Mesendoderm (in vitro differentiated cells): ENCODE results near the gene TPST2.

Experiments
- DNase-seq: peaks from one replicate; pipeline ENCODE4 v3.0.0; 2013
- H2AK5ac ChIP-seq: 2 replicates; pipeline ENCODE4 v1.6.1; 2013; ENCODE audit warnings: low read length, inconsistent platforms
- H2BK120ac ChIP-seq: 2 replicates; pipeline ENCODE4 v1.6.1; 2013; ENCODE audit warnings: low read depth, mild to moderate bottlenecking, low read length, moderate library complexity, mixed read lengths
- H2BK15ac ChIP-seq: replicated peaks from 2 replicates; pipeline ENCODE4 v1.6.1; 2013; ENCODE audit warnings: low read depth, mild to moderate bottlenecking, moderate library complexity
- H2BK5ac ChIP-seq: 2 replicates; pipeline ENCODE4 v1.6.1; 2013; ENCODE audit warnings: low read length, inconsistent platforms
- H3K18ac ChIP-seq: 2 replicates; pipeline ENCODE4 v1.6.1; 2013; ENCODE audit warnings: mild to moderate bottlenecking, low read length, mixed read lengths
- H3K23ac ChIP-seq: one replicate; pipeline ENCODE4 v1.6.1; 2013; ENCODE audit warnings: low read length
- H3K27ac ChIP-seq: 2 replicates; pipeline ENCODE4 v1.5.1; 2013; ENCODE audit warnings: low read depth, mild to moderate bottlenecking, inconsistent platforms, low read length, moderate library complexity
- H3K27me3 ChIP-seq: 2 replicates; pipeline ENCODE4 v1.6.1; 2013; ENCODE audit warnings: low read length, control low read depth, mild to moderate bottlenecking, inconsistent platforms; ENCODE audit not compliant: insufficient read depth, poor library complexity
- H3K36me3 ChIP-seq: 2 replicates; pipeline ENCODE4 v1.6.1; 2013; ENCODE audit warnings: low read length, inconsistent platforms; ENCODE audit not compliant: control insufficient read depth, insufficient read depth
- H3K4ac ChIP-seq: one replicate; pipeline ENCODE4 v1.6.1; 2013; ENCODE audit warnings: low read depth, mild to moderate bottlenecking, low read length, moderate library complexity
- H3K4me1 ChIP-seq: 2 replicates; pipeline ENCODE4 v1.6.1; 2013; ENCODE audit warnings: low read depth, low read length, inconsistent platforms; ENCODE audit not compliant: control insufficient read depth
- H3K4me2 ChIP-seq: 2 replicates; pipeline ENCODE4 v1.6.1; 2013; ENCODE audit warnings: low read length
- H3K4me3 ChIP-seq: 2 replicates; pipeline ENCODE4 v1.5.1; 2013; ENCODE audit warnings: mild to moderate bottlenecking, low read length
- H3K56ac ChIP-seq: one replicate; pipeline ENCODE4 v1.6.1; 2013; ENCODE audit warnings: low read length
- H3K79me1 ChIP-seq: 2 replicates; pipeline ENCODE4 v1.6.1; 2013; ENCODE audit warnings: low read length, inconsistent platforms
- H3K79me2 ChIP-seq: 2 replicates; pipeline ENCODE4 v1.6.1; 2013; ENCODE audit warnings: mild to moderate bottlenecking, low read length; ENCODE audit not compliant: control insufficient read depth, insufficient read depth
- H3K9ac ChIP-seq: 2 replicates; pipeline ENCODE4 v1.6.1; 2013; ENCODE audit warnings: low read length, inconsistent platforms
- H4K5ac ChIP-seq: one replicate; pipeline ENCODE4 v1.6.1; 2013; ENCODE audit warnings: low read length
- H4K8ac ChIP-seq: one replicate; pipeline ENCODE4 v1.6.1; 2013; ENCODE audit warnings: low read depth, mild to moderate bottlenecking, control low read depth, low read length, moderate library complexity
- WGBS: extraction: QIAGEN DNeasy Blood & Tissue Kit; methylation state at CpG from one replicate; pipeline ENCODE4 v1.1.7; 2013; ENCODE audit warnings: low lambda C conversion rate, missing lambda C conversion rate; ENCODE audit not compliant: insufficient coverage; ENCODE audit errors: extremely low coverage; 5-methylcytosine and 5-hydroxymethylcytosine counted together

Gene TPST2

DNA sequence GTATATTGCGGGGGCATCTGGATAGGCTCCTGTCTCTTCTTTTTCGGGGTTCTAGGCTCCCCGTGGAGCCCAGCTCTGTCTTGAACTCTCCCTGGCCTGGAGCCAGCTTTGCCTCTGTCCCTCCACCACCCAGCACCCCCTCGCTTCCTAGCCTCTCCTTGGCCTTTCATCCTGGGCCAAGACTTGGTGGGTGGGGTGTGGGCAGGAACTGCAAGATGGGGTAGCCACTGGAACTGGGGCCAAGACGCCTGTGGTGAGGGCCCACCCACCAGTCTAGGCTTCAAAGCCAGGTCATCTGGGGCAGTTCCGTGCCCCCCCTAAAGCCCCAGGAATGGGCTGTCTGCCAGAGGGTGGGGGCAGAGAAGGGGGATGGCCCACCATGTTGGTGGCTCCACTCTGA lies 29.6 kb upstream of the TPST2 start:
- Histone ChIP-seq H3K23ac (no peak overlapping the region), H2AK5ac (peak overlapping the region; percentile 35), H2BK5ac (peak overlapping the region; percentile 77), H3K4me3 (no peak overlapping the region), H3K27ac (no peak overlapping the region), H2BK120ac (no peak overlapping the region), H3K36me3 (no peaks in the 10 kb centered on the region), H2BK15ac (no peak overlapping the region), H3K27me3 (no peaks in the 10 kb centered on the region), H3K4ac (peak overlapping the region; percentile 67), H3K79me1 (no peaks in the 10 kb centered on the region), H3K9ac (no peak overlapping the region), H3K4me2 (no peak overlapping the region), H3K18ac (no peak overlapping the region), H3K4me1 (peaks cover 22% of the 10 kb centered on the region), H3K56ac (peak overlapping the region; percentile 49), H4K8ac (no peak overlapping the region), H3K79me2 (no peaks in the 10 kb centered on the region), H4K5ac (no peak overlapping the region)
- no CpG with 5 or more reads among the region's 6 CpGs for WGBS
- no peak for DNase-seq

DNA sequence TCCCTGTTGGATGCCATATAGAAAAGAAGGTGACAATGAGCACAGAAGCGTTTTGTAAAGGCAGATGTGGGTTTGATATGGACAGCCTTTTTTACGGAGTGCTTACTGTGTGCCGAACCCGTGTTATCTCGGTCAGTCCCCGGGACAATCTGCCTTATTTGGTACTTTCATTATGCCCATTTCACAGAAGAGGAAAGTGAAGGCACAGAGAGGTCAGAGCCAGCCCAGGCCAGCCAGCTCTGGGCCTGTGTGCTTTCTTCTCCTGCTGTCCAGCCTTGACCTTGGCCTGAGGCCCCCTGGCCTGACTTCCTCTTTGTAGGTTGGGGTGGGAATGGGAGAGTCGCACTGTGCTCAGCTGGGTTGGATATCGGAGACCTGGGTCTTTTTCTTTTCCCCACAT lies 28.5 kb upstream of the TPST2 start:
- Histone ChIP-seq H4K8ac (no peak overlapping the region), H3K27me3 (no peaks in the 10 kb centered on the region), H4K5ac (no peak overlapping the region), H2BK5ac (peak overlapping the region; percentile 98), H3K79me1 (no peaks in the 10 kb centered on the region), H3K79me2 (no peaks in the 10 kb centered on the region), H3K18ac (peak overlapping the region; percentile 86), H3K4me2 (no peak overlapping the region), H2BK120ac (peak overlapping the region; percentile 64), H3K4me3 (no peak overlapping the region), H3K4me1 (peaks cover 22% of the 10 kb centered on the region), H3K36me3 (no peaks in the 10 kb centered on the region), H3K27ac (no peak overlapping the region), H3K4ac (peak overlapping the region; percentile 94), H2AK5ac (peak overlapping the region; percentile 100), H3K9ac (peak overlapping the region; percentile 57), H2BK15ac (no peak overlapping the region), H3K56ac (peak overlapping the region; percentile 89), H3K23ac (no peak overlapping the region)
- DNase-seq, result no peak
- no CpG with 5 or more reads among the region's 8 CpGs for WGBS

DNA sequence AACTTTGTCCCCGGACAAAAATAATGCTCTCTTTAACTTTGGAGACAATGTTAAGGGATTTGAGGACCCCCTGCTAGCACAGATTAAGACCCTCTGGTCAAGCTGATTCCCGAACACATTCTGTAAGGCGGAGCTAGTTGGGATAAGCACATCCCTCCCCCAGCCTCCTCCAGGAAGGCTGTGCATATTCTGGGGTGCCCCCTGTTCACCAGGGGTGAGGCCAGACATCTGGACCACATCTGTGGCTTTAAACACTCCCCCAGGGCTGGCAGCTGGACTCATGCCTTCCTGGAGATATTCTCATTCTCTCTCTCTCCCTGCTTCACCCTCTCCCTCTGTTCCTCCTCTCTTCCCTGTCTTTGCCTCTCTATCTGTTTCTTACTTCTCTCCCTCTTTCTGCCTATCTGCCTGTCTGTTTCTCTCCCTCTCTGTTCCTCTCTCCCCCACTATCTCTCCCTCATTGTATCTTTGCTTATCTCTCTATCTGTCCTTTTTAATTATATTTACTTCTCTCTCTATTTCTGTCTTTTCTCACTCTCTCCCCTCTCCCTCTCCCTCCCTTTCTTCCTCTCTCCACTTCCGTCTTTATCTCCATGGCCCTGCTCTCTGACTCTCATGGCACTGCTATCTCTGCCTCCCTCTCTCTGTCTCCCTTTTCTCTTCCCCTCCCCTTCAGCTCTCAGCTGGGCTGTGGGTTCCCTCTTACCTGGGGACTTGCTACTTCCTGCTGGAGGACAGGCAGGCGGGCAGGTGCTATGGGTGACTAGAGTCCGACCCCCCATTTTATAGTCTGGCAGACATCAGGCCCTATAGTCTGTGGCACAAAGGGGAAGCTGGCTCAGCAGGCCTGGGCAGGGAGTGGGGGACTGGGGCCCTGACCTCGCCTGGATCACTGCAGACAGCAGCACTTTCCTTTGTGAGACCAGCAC lies 27.6 kb upstream of the TPST2 start, which contains the start of gene CRYBB1:
Gene CRYBB1 (minus strand): TSS at position 757 of the 929 bp plus-strand sequence. CDS start 1,708 bp downstream, outside the sequence.
- peak within 1 kb of the TSS; percentile 39 for H3K23ac ChIP-seq
- H3K4me1 ChIP-seq, result peaks cover 28% of the 10 kb centered on the region
- peak within 1 kb of the TSS; percentile 100 for H2AK5ac ChIP-seq
- H3K18ac ChIP-seq, result peak within 1 kb of the TSS; percentile 86
- H3K27me3 ChIP-seq, result no peaks in the 10 kb centered on the region
- H3K36me3 ChIP-seq, result no peaks in the 10 kb centered on the region
- DNase-seq, result peak; percentile 86
- H4K5ac ChIP-seq, result peak within 1 kb of the TSS; percentile 44
- peak within 1 kb of the TSS; percentile 64 for H2BK120ac ChIP-seq
- no peak within 1 kb of the TSS for H3K4me2 ChIP-seq
- no peak within 1 kb of the TSS for H3K4me3 ChIP-seq
- H4K8ac ChIP-seq, result no peak within 1 kb of the TSS
- H3K79me2 ChIP-seq, result no peaks in the 10 kb centered on the region
- H3K9ac ChIP-seq, result peak within 1 kb of the TSS; percentile 57
- peak within 1 kb of the TSS; percentile 74 for H3K27ac ChIP-seq
- H2BK15ac ChIP-seq, result no peak within 1 kb of the TSS
- H3K56ac ChIP-seq, result peak within 1 kb of the TSS; percentile 89
- H3K79me1 ChIP-seq, result no peaks in the 10 kb centered on the region
- WGBS, result no CpG with 5 or more reads among the region's 7 CpGs
- H2BK5ac ChIP-seq, result peak within 1 kb of the TSS; percentile 98
- peak within 1 kb of the TSS; percentile 94 for H3K4ac ChIP-seq

DNA sequence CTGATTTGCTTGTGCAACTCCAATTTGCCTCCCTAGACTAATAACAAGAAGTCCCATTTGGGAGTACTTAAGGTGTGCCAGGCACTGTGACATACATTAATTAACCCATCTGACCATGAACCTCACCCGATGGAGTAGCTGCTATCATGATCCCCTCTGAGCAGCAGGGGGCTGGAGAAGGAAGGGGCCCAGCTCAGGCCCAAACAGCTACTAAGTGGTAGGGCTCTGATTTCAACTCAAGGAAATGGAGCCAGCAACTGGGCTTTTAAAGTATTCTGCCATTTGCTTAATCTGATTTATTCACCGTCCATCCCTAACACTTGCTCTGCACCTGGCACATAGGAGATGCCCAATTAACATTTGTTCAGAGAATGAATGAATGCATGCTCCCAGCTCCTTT lies 26.7 kb upstream of the TPST2 start:
- H3K79me2 ChIP-seq, result no peaks in the 10 kb centered on the region
- H3K27me3 ChIP-seq, result no peaks in the 10 kb centered on the region
- peaks cover 28% of the 10 kb centered on the region for H3K4me1 ChIP-seq
- no peak for DNase-seq
- peak overlapping the region; percentile 56 for H3K4ac ChIP-seq
- peak overlapping the region; percentile 85 for H3K56ac ChIP-seq
- H3K18ac ChIP-seq, result peak overlapping the region; percentile 9
- no peak overlapping the region for H3K4me2 ChIP-seq
- peak overlapping the region; percentile 56 for H3K9ac ChIP-seq
- H4K5ac ChIP-seq, result peak overlapping the region; percentile 56
- no peaks in the 10 kb centered on the region for H3K79me1 ChIP-seq
- no CpG with 5 or more reads among the region's 2 CpGs for WGBS
- H2AK5ac ChIP-seq, result peak overlapping the region; percentile 94
- no peak overlapping the region for H2BK15ac ChIP-seq
- H4K8ac ChIP-seq, result no peak overlapping the region
- peak overlapping the region; percentile 58 for H3K27ac ChIP-seq
- H2BK5ac ChIP-seq, result peak overlapping the region; percentile 98
- H3K4me3 ChIP-seq, result no peak overlapping the region
- H3K36me3 ChIP-seq, result no peaks in the 10 kb centered on the region
- H2BK120ac ChIP-seq, result peak overlapping the region; percentile 62
- H3K23ac ChIP-seq, result peak overlapping the region; percentile 59

DNA sequence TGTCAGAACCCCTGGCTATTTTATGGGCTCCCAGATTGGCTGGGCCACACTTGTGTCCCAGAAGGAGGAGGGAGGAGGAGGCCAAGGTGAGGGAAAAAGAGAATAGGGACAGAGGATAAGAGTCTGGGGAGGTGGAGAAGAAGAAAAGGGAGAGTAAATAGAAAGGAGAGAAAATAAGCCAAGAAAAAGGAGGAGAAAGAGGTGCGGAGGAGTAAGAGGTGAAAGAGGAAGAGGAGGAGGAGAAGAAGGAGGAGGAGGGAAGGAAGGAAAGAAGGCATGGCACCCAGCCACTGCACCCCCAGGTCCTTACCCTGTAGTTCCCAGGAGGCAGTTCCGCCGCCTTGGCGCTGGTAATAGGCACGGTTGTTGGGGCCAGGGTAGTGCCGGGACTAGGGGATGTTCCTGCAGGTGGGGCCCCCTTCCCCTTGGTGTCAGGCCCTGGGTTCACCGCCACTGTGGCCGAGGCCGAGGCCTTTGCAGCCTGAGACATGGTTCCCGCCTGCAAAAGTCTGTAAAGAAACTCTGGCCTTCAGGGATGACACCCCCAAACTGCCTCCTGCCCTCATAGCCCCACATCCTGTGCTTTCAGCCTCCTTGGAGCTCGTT lies 26.0 kb upstream of the TPST2 start:
- H4K8ac ChIP-seq, result no peak overlapping the region
- peak overlapping the region; percentile 56 for H3K9ac ChIP-seq
- no peak overlapping the region for H2BK15ac ChIP-seq
- H2BK5ac ChIP-seq, result peak overlapping the region; percentile 98
- H2BK120ac ChIP-seq, result peak overlapping the region; percentile 62
- H3K56ac ChIP-seq, result peak overlapping the region; percentile 85
- H3K4me3 ChIP-seq, result no peak overlapping the region
- H3K4ac ChIP-seq, result peak overlapping the region; percentile 56
- H3K4me2 ChIP-seq, result no peak overlapping the region
- H4K5ac ChIP-seq, result peak overlapping the region; percentile 56
- H3K36me3 ChIP-seq, result no peaks in the 10 kb centered on the region
- 100% methylated on average over 1 of the region's 11 CpGs for WGBS
- peak overlapping the region; percentile 94 for H2AK5ac ChIP-seq
- H3K79me1 ChIP-seq, result no peaks in the 10 kb centered on the region
- peaks cover 28% of the 10 kb centered on the region for H3K4me1 ChIP-seq
- no peaks in the 10 kb centered on the region for H3K79me2 ChIP-seq
- H3K27ac ChIP-seq, result peak overlapping the region; percentile 58
- peak overlapping the region; percentile 9 for H3K18ac ChIP-seq
- peak overlapping the region; percentile 59 for H3K23ac ChIP-seq
- no peaks in the 10 kb centered on the region for H3K27me3 ChIP-seq
- DNase-seq, result no peak
